Natural killer cell (primary cell): ENCODE measurements around the gene POU4F2. TPM values are rescaled to one million over a fixed set of nuclear protein-coding genes. Genes with fewer than 3 reads are reported as not detected.
A peak's percentile ranks its signal among the peaks of the same experiment; 100 is the strongest.

Source experiments
- ATAC-seq, 3 donors: fragments of 150-1000 bp in 2 of 3; fragments of 200-7000 bp in 1 of 3; cut with Tn5 transposase; 1 replicate in 1 of 3; 2 replicates in 2 of 3; pipeline ENCODE4 v1.10.0; 2021; ENCODE audit warnings: mild to moderate bottlenecking in 2 of 3, moderate library complexity in 2 of 3
- DNase-seq, 2 donors: peaks; one replicate each; pipeline versions ENCODE4 v3.0.0 to v3.0.0-alpha.2; 2013 to 2021; ENCODE audit warnings: mixed read lengths in 1 of 2
- H3K27ac ChIP-seq: one replicate; pipeline ENCODE4 v1.5.1; 2013; ENCODE audit warnings: mild to moderate bottlenecking, low read length
- H3K27me3 ChIP-seq: one replicate; pipeline ENCODE4 v1.6.1; 2013; ENCODE audit warnings: low read length; ENCODE audit not compliant: control insufficient read depth, insufficient read depth
- H3K36me3 ChIP-seq: one replicate; pipeline ENCODE4 v1.6.1; 2013; ENCODE audit warnings: low read length; ENCODE audit not compliant: control insufficient read depth, insufficient read depth
- H3K4me1 ChIP-seq: one replicate; pipeline ENCODE4 v1.6.1; 2013; ENCODE audit warnings: low read length; ENCODE audit not compliant: control insufficient read depth, insufficient read depth
- H3K4me3 ChIP-seq: one replicate; pipeline ENCODE4 v1.5.1; 2013; ENCODE audit warnings: low read length
- H3K9me3 ChIP-seq: one replicate; pipeline ENCODE4 v1.6.1; 2013; ENCODE audit warnings: low read length; ENCODE audit not compliant: control insufficient read depth, insufficient read depth
- H3K27ac Mint-ChIP-seq, 2 donors: one replicate each; pipeline ENCODE4 v1.8.0; 2022; ENCODE audit warnings: mild to moderate bottlenecking in 2 of 2, mixed read lengths in 2 of 2, moderate library complexity in 1 of 2
- H3K27me3 Mint-ChIP-seq, 2 donors: one replicate each; pipeline ENCODE4 v1.8.0; 2022; ENCODE audit warnings: low read depth in 2 of 2, mixed read lengths in 2 of 2
- H3K36me3 Mint-ChIP-seq: one replicate; pipeline ENCODE4 v1.8.0; 2022; ENCODE audit warnings: mixed read lengths
- H3K4me1 Mint-ChIP-seq, 2 donors: one replicate each; pipeline ENCODE4 v1.8.0; 2022; ENCODE audit warnings: mixed read lengths in 2 of 2
- H3K4me3 Mint-ChIP-seq: one replicate; pipeline ENCODE4 v1.8.0; 2022; ENCODE audit warnings: mild to moderate bottlenecking, moderate library complexity, mixed read lengths
- H3K9me3 Mint-ChIP-seq, 2 donors: one replicate each; pipeline ENCODE4 v1.8.0; 2022; ENCODE audit warnings: mixed read lengths in 2 of 2
- CTCF ChIP-seq: fragments of 200-600 bp; IDR thresholded peaks from one replicate; pipeline ENCODE4 v1.8.0; 2022; ENCODE audit warnings: antibody characterized with exemption
- WGBS: methylation state at CpG from one replicate; pipeline ENCODE4 v1.1.7; 2013; ENCODE audit warnings: missing lambda C conversion rate; ENCODE audit not compliant: insufficient coverage; 5-methylcytosine and 5-hydroxymethylcytosine counted together
- intact Hi-C: fragments of 100-400 bp; cut with micrococcal nuclease; formaldehyde crosslinking; loops from one replicate; pipeline ENCODE4 v1.14.2; 2022
- total RNA-seq, 4 donors: library from RNA; stranded (reverse); fragments of 120-200 nt in 1 of 4; gene quantifications; one replicate each; pipeline versions ENCODE4 v1.2.3 to v1.2.4, GENCODE V29; 2013 to 2022

Gene POU4F2
- total RNA-seq, 3 donors from 2014 or later (not counting 1 experiment from before 2014, with no cell fraction given): not detected

- Histone ChIP-seq H3K27me3 (peaks cover 51% of the 10 kb centered on the region), H3K4me1 (peaks cover 1% of the 10 kb centered on the region), H3K36me3 (no peaks in the 10 kb centered on the region), H3K9me3 (no peaks in the 10 kb centered on the region), H3K4me3 (no peak overlapping the region), H3K27ac (no peak overlapping the region)
- ATAC-seq (no peak), DNase-seq (peak in 1 of 2 donors; percentile 5)
- Mint-ChIP-seq H3K9me3 (peaks cover 2 to 3% of the 10 kb centered on the region in 2 donors), H3K27ac (no peak overlapping the region), H3K27me3 (peaks cover 59 to 88% of the 10 kb centered on the region in 2 donors), H3K4me3 (no peak overlapping the region), H3K36me3 (peaks cover 38% of the 10 kb centered on the region), H3K4me1 (no peaks in the 10 kb centered on the region)
- no peak for TF ChIP-seq CTCF
- WGBS: 2% methylated on average over 4 of the region's 6 CpGs
- intact Hi-C loops: no loop called here
Measured at GRCh38 chr4:146643812-146644401, 5.2 kb downstream of the POU4F2 start.

DNA sequence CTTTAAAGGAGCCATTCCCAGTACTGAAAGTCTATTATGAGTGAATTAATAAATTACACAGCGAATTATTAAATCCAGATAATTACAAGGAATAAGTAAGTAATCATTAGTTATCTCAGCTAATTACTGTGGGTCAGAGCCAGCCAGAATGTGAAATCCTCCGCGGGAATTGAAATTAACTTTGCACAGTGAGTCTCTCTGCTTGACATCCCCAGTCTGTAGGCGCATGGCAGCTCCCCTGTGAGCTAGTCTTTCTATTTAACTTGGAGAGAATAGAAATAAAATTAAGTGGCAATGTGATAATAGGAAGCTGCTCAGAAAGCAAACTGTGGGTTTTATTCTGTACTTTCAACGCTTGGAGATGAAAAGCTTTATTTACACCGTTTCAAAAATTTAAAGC is 7.2 kb downstream of the POU4F2 start:
- Mint-ChIP-seq H3K27ac (no peak overlapping the region), H3K36me3 (peaks cover 36% of the 10 kb centered on the region), H3K9me3 (peaks cover 2 to 3% of the 10 kb centered on the region in 2 donors), H3K4me1 (no peaks in the 10 kb centered on the region), H3K4me3 (no peak overlapping the region), H3K27me3 (peaks cover 58 to 88% of the 10 kb centered on the region in 2 donors)
- no peak overlapping the region for H3K27ac ChIP-seq
- TF ChIP-seq CTCF: no peak
- DNase-seq (no peak), ATAC-seq (no peak)
- intact Hi-C loops: no loop called here
- H3K36me3 ChIP-seq: no peaks in the 10 kb centered on the region
- no peaks in the 10 kb centered on the region for H3K4me1 ChIP-seq
- H3K4me3 ChIP-seq: no peak overlapping the region
- WGBS: 4% methylated on average over 5 of the region's 6 CpGs
- H3K27me3 ChIP-seq: peaks cover 49% of the 10 kb centered on the region
- no peaks in the 10 kb centered on the region for H3K9me3 ChIP-seq

- WGBS: 13% methylated on average over 11 of the region's 13 CpGs
- no peak for TF ChIP-seq CTCF
- H3K27me3 ChIP-seq: peaks cover 46% of the 10 kb centered on the region
- H3K4me1 Mint-ChIP-seq: no peaks in the 10 kb centered on the region
- H3K27me3 Mint-ChIP-seq: peaks cover 53 to 88% of the 10 kb centered on the region in 2 donors
- DNase-seq (no peak), ATAC-seq (no peak)
- no peak overlapping the region for H3K27ac ChIP-seq
- intact Hi-C loops: no loop called here
- no peak overlapping the region for H3K4me3 ChIP-seq
- H3K4me1 ChIP-seq: no peaks in the 10 kb centered on the region
- H3K36me3 Mint-ChIP-seq: peaks cover 28% of the 10 kb centered on the region
- no peaks in the 10 kb centered on the region for H3K9me3 ChIP-seq
- H3K9me3 Mint-ChIP-seq: peaks cover 2% of the 10 kb centered on the region in 2 donors
- no peak overlapping the region for H3K4me3 Mint-ChIP-seq
- H3K27ac Mint-ChIP-seq: no peak overlapping the region
- H3K36me3 ChIP-seq: no peaks in the 10 kb centered on the region
Measured at GRCh38 chr4:146646593-146647325, 8.1 kb downstream of the POU4F2 start.
